ENCODE results near the gene EIF1B. TPM values are rescaled to one million over a fixed set of nuclear protein-coding genes. Genes with fewer than 3 reads are reported as not detected.

The EIF1B gene
- total and polyA plus RNA-seq, 2 of the 13 experiments (the other 11 are each of a cell fraction or from before 2014, with no cell fraction given), result 12.7 to 29.1 TPM

- TF ChIP-seq, protein P1, sequence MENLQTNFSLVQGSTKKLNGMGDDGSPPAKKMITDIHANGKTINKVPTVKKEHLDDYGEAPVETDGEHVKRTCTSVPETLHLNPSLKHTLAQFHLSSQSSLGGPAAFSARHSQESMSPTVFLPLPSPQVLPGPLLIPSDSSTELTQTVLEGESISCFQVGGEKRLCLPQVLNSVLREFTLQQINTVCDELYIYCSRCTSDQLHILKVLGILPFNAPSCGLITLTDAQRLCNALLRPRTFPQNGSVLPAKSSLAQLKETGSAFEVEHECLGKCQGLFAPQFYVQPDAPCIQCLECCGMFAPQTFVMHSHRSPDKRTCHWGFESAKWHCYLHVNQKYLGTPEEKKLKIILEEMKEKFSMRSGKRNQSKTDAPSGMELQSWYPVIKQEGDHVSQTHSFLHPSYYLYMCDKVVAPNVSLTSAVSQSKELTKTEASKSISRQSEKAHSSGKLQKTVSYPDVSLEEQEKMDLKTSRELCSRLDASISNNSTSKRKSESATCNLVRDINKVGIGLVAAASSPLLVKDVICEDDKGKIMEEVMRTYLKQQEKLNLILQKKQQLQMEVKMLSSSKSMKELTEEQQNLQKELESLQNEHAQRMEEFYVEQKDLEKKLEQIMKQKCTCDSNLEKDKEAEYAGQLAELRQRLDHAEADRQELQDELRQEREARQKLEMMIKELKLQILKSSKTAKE (CRISPR knock-in tag; IDR thresholded peaks at IDR 0.05; ENCODE audit: borderline replicate concordance), result no peak
- TF ChIP-seq ZNF549 (CRISPR knock-in tag; IDR thresholded peaks at IDR 0.05) (no peak), MIXL1 (CRISPR knock-in tag; IDR thresholded peaks at IDR 0.05) (no peak), ZNF136 (CRISPR knock-in tag; IDR thresholded peaks at IDR 0.05; ENCODE audit: low read depth) (no peak), ZNF616 (CRISPR knock-in tag; IDR thresholded peaks at IDR 0.05; ENCODE audit: low read depth) (no peak; the same call in 1 of the 2 replicates), CEBPZ (IDR thresholded peaks at IDR 0.05; ENCODE audit: low read length) (no peak), MXI1 (IDR thresholded peaks at IDR 0.05; ENCODE audit: borderline replicate concordance, low read depth, low read length) (peak; percentile 56; the same call in 1 of the 3 replicates), RARG (CRISPR knock-in tag; IDR thresholded peaks at IDR 0.05; ENCODE audit: low read depth) (no peak), RNF2 (conservative IDR thresholded peaks at IDR 0.05; ENCODE audit: low read depth) (no peak), NFYC (CRISPR knock-in tag; IDR thresholded peaks at IDR 0.05) (peak; percentile 37; the same call in 1 of the 2 replicates)
- TF ChIP-seq, protein P2, sequence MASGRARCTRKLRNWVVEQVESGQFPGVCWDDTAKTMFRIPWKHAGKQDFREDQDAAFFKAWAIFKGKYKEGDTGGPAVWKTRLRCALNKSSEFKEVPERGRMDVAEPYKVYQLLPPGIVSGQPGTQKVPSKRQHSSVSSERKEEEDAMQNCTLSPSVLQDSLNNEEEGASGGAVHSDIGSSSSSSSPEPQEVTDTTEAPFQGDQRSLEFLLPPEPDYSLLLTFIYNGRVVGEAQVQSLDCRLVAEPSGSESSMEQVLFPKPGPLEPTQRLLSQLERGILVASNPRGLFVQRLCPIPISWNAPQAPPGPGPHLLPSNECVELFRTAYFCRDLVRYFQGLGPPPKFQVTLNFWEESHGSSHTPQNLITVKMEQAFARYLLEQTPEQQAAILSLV (CRISPR knock-in tag; IDR thresholded peaks at IDR 0.05; ENCODE audit: borderline replicate concordance), result no peak
- TF ChIP-seq, protein P3, sequence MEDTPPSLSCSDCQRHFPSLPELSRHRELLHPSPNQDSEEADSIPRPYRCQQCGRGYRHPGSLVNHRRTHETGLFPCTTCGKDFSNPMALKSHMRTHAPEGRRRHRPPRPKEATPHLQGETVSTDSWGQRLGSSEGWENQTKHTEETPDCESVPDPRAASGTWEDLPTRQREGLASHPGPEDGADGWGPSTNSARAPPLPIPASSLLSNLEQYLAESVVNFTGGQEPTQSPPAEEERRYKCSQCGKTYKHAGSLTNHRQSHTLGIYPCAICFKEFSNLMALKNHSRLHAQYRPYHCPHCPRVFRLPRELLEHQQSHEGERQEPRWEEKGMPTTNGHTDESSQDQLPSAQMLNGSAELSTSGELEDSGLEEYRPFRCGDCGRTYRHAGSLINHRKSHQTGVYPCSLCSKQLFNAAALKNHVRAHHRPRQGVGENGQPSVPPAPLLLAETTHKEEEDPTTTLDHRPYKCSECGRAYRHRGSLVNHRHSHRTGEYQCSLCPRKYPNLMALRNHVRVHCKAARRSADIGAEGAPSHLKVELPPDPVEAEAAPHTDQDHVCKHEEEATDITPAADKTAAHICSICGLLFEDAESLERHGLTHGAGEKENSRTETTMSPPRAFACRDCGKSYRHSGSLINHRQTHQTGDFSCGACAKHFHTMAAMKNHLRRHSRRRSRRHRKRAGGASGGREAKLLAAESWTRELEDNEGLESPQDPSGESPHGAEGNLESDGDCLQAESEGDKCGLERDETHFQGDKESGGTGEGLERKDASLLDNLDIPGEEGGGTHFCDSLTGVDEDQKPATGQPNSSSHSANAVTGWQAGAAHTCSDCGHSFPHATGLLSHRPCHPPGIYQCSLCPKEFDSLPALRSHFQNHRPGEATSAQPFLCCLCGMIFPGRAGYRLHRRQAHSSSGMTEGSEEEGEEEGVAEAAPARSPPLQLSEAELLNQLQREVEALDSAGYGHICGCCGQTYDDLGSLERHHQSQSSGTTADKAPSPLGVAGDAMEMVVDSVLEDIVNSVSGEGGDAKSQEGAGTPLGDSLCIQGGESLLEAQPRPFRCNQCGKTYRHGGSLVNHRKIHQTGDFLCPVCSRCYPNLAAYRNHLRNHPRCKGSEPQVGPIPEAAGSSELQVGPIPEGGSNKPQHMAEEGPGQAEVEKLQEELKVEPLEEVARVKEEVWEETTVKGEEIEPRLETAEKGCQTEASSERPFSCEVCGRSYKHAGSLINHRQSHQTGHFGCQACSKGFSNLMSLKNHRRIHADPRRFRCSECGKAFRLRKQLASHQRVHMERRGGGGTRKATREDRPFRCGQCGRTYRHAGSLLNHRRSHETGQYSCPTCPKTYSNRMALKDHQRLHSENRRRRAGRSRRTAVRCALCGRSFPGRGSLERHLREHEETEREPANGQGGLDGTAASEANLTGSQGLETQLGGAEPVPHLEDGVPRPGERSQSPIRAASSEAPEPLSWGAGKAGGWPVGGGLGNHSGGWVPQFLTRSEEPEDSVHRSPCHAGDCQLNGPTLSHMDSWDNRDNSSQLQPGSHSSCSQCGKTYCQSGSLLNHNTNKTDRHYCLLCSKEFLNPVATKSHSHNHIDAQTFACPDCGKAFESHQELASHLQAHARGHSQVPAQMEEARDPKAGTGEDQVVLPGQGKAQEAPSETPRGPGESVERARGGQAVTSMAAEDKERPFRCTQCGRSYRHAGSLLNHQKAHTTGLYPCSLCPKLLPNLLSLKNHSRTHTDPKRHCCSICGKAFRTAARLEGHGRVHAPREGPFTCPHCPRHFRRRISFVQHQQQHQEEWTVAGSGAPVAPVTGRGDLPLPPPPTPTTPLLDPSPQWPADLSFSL (CRISPR knock-in tag; IDR thresholded peaks at IDR 0.05), result no peak
- TF ChIP-seq, protein P4, sequence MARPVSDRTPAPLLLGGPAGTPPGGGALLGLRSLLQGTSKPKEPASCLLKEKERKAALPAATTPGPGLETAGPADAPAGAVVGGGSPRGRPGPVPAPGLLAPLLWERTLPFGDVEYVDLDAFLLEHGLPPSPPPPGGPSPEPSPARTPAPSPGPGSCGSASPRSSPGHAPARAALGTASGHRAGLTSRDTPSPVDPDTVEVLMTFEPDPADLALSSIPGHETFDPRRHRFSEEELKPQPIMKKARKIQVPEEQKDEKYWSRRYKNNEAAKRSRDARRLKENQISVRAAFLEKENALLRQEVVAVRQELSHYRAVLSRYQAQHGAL (CRISPR knock-in tag; IDR thresholded peaks at IDR 0.05; ENCODE audit: not compliant biosample characterization), result no peak
- TF ChIP-seq, protein P5, sequence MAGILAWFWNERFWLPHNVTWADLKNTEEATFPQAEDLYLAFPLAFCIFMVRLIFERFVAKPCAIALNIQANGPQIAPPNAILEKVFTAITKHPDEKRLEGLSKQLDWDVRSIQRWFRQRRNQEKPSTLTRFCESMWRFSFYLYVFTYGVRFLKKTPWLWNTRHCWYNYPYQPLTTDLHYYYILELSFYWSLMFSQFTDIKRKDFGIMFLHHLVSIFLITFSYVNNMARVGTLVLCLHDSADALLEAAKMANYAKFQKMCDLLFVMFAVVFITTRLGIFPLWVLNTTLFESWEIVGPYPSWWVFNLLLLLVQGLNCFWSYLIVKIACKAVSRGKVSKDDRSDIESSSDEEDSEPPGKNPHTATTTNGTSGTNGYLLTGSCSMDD (CRISPR knock-in tag; IDR thresholded peaks at IDR 0.05), result no peak
These were observed at the start of gene EIF1B (continued) for GRCh38 chr3:40309418-40309924.

Measured in HepG2 (cell line).